ENCODE measurements around the gene GLI3.

GLI3 gene

DNA sequence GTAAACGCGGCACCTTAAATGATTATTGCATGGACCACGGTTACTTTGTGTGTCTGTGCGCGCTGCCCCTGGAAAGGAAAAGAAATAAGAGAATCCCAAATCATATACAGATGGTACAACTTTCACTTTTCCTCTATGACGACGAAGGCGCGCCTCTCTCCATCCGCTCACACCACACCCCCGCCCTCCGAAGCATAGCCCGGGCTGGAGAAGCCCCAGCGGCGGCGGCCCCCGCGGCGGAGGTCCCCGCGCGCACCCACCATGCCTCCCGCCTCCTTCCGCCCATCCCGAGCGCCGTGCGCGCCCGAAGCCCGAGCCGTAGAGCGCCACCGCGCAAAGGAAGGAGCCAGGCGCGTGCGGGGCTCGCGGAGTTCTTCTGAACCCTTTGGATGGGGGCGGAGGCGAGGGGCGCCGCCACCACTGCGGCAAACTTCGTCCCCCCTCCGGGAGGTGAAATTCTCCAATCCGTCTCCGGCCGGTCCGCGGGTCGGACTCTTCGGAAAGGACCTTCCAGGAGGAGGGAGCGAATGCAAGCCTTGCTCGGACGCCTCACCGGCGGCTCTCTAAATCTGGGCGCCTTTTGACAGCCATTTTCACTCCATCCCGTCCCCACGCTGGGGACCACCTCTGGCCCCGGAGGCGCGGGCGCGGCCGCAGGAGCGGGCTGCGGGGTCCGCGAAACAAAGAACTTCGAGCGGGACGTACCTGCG, 588 bp downstream of the GLI3 start:
- no peak for DNase-seq (ENCODE audit: low read depth in 3 of 3)

DNA sequence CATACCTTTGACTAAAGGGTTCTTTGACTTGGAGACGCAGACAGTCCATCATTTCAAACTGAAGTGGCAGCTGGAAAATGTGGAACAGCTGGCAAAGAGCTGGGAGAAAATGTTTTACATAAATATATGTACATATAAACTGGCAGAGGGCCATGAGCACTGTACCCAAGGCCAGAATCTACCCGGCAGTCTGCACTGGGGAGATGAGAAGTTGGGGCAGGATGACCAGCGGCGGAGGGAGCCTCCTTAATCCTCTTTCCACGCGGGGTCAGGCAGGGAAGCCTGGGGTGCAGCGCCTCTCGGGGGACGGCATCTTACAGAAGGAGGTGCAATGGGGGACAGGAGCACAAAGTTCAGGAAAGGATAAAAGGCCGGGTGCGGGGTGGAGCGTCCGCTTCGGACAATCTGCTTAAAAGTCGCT, 1.3 kb downstream of the GLI3 start:
- DNase-seq (ENCODE audit: low read depth in 3 of 3) = no peak

DNA sequence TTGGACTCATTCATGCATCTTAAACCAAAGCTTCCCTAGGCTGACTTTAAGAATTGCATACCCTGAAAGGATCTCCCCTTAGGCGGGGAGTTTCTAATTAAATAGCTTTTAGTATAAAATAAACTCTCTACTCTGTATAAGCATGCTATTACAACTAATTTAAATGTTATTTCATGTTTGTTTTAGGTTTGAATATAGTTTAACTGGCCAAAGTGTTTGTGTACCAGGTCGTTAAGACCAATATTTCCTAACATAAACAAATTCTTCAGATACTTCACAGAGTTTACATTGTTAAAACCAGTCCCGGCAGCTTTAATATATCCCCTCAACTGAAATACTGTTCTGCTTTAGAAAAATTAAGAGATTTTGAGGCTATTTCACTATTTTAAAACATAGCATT, 2.3 kb downstream of the GLI3 start:
- DNase-seq (ENCODE audit: low read depth in 3 of 3) = no peak

DNA sequence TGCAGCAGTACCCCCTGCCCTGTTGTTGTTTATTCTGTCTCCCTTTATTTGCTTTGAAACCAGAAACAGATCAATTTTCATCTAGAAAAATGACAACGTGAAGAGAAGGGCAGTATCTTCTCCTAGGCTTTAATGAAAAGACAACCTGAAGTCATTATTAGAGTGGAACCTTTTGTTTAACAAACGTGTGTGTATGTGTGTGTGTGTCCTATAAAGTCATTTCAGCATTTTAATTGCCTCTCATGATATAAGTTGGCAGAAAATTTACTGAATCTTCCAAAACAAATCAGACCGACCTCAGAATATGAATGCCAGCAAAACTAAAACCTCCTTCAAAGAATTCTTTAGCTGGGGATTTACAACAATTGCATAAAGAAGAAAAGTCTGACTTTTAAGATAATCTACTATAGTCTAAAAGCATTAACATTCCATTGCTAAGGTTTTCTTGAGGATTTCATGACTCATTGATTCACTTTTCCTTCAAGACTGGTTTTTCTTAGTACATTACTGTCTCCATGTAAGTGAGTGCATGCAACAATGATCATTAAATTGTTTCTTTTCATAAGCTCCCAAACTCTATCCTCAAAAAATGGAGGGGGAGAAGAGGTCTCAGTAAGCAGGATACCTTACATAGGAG, 3.2 kb downstream of the GLI3 start:
- no peak for DNase-seq (ENCODE audit: low read depth in 3 of 3)

DNA sequence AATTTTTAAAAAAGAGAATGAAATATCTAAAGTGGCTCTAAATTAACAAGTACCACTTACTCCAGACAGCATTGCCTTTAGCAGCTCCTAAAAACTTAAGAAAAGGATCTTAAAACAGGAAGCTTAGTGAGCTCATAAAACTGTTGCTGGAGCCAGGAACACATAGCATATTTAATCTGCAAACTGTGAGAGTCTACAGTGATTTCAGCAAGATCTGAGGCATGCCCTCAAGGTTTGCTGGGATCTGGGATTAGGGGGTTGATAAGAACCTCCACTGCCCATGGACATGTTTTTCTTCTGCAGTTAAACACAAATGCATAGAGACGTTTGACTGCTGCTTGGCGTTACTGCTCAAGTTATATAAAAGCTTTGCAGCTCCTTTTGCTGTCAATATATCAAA, 3.8 kb downstream of the GLI3 start:
- DNase-seq (ENCODE audit: low read depth in 3 of 3) = no peak

DNA sequence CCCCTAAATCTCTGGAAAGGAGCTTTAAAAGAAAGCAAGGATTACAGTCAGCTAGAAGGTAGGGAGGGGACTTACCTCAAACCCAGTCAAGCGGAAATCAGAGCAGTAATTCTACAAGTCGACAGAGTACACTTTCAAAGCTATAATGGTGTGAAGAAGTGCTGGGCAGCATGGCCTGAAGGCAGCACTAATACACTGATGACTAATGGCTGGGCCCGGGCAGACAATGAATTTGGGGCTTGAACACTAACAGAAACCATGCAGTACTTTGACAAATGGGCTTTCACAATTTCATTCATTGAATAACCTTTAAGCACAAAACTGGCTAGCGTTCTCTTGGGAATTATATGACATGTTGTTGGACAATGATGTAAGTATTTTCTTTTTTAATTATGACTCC, 4.7 kb downstream of the GLI3 start:
- no peak for DNase-seq (ENCODE audit: low read depth in 3 of 3)

DNA sequence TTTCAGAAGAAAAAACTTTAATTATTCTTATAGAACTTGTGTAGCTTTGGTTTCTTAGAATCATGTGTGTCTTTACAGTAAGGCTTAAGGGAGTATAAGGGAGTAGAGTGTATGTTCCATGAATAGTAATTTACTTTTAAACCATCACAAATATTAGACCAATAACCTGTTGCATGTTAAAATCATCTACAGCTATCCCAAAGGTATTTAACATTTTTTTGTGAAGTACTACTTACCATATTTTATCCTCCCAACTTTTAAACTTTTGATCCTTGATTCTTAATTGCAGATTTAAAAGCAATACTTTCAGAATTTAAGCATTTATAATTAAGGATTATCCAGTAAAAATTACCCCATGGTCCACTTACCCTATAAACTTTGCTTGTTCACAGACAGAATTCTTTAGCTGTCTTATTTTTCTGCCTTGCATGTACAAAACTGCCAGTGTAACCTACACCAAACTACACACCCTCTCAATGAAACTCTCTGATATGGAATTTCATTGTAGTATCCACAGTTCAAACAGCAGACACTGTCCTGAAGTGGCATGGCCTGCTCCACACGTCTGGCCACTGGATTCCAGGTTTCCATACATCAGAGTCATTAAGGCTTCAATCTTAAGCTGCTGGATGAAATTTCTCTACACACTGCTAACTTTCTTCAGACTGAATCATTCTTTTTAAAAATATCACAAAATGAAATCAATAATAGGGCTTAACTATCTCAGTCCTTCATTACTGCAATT, 5.8 kb downstream of the GLI3 start:
- DNase-seq (ENCODE audit: low read depth in 3 of 3) = no peak

DNA sequence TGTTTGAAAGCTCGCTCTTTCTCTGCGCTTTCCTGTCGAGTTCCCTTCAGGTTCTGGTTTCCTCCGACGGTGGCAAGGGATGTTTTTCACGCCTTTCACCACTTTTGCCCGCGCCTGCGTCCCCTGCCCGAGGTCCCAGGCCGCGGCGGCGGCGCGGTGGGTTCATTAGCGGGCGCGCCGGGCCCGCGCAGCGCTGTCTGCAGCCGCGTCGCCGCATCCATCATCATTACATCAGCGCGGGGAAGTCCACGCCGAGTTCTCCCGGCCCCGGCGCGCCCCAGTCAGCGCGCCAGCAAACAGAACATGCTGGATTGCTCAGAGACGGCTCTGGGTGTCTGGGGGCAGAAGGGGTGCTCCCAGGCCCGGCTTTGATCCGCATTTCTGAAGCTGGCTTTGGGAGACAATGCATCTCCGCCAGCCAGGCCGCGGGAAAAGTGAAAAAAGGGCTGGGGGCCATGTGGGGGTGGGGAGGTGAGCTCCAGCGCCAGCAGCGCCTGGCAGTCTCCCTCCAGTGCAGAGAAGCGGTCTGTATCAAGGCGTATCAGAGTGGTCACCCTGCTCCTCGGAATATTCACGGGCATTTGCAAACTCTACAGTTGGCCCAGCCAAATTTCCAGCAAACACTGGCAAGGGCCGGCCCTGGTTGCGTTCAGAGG, 8.9 kb downstream of the GLI3 start:
- no peak for DNase-seq (ENCODE audit: low read depth in 3 of 3)

DNA sequence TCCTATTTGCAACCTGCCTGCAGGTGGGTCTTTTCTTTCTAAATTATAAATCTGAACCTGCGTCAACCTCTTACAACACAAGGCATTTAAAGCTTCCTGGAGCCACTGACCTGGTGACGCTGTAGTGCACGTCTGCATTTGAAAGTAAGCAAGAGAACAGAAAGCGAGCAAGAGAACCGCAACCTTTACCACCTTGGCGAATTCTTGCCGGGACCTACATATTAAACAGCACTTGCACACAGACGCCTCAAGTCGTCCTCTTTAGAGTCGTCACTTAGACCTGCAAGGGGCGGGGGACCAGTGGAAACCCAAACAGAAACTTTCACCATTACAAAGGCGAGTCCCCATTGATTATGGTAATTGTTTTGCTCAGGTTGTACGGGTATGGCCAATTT, 9.5 kb downstream of the GLI3 start:
- DNase-seq (ENCODE audit: low read depth in 3 of 3) = no peak

DNA sequence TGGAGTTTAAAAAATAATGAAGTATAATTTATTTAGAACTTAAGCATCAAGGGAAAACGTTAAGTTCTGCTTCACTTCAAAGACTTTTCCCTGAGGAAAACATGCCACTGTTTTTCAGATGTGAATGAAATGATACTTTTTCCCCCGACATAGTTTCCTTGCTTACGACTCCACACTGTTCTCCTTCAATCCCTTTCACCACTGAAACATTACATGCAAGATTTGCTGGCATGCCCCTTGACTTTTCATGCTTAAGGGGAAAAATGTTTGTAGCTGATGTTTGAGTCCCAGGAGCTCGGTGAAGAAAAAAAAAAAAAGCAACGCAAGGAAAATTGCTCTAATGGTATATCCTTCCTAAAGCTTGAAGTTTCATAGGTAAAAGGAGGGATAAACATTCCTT, 10.0 kb downstream of the GLI3 start:
- DNase-seq (ENCODE audit: low read depth in 3 of 3) = no peak

DNA sequence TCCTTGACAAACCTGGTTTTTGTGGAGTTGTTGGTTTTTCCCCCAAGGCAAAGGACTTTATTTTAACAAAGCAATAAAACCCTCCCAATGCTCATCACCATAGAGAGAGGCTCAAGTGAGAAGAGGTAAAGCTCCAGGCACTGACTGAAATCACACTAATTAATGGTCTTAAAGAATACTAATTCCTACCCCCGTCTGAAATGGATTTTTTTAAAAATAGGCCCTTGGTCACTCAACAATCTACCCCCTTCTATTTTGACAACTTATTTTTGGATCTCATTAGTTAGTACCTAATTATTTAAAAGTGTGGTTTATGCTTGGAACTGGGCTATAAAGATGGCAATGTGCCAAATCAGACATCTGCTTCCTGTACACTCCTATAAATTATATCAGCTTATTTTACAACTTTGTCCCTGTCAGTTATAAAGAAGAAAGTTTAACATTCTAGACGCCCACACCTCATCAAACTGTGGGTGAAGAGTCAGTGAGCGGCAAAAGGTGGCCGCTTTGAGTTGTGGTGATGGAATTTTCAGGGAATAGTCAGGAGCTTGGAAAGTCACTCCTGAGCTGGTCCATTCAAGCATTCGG, 10.6 kb downstream of the GLI3 start:
- no peak for DNase-seq (ENCODE audit: low read depth in 3 of 3)

DNA sequence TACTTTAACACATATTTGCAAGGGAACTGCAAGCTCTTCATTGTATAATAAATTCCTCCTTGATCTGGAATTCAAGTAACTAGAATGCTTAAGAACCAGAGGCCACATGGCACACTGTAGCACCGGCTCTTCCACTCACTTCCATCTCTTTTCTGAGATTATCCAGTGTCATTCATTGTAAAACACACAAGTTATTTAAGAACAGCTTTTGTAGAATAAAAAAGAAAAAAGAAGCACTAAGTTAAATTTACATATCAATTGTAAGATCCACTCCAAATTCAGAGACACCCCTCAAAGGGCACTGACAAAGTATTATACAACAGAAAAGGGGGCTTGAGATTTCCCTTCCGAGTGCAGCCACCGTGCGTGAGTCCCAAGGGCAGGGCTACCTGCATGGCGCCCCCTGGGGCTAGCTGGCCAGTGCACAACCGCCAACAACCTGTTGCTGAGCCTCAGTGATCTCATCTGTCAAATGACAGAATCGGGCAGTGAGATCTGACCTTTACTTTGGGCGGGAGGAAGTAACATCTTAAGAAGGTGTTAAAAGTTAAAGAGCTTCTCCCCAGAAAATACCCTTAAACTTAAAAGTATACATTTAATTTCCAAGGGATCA, 12.5 kb downstream of the GLI3 start:
- no peak for DNase-seq (ENCODE audit: low read depth in 3 of 3)

DNA sequence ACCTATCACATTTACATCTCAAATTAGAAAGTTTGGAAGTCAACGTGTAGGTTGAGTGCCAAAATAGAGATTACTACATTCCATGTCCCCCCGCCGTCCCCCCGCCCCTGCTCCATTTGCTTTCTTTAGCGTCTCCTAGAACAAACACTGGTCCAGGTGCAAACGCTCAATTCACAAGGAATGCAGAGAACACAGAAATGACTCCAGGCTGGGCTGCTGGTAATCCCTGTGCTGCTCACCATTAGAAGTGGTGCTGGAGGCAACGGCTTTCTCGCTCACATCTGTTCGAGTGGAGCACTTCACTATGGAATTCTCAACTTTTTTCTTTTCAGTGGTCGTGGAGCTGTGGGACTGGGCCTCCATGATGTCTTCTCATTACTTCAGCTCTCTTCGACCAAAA, 14.1 kb downstream of the GLI3 start:
- no peak for DNase-seq (ENCODE audit: low read depth in 3 of 3)

DNA sequence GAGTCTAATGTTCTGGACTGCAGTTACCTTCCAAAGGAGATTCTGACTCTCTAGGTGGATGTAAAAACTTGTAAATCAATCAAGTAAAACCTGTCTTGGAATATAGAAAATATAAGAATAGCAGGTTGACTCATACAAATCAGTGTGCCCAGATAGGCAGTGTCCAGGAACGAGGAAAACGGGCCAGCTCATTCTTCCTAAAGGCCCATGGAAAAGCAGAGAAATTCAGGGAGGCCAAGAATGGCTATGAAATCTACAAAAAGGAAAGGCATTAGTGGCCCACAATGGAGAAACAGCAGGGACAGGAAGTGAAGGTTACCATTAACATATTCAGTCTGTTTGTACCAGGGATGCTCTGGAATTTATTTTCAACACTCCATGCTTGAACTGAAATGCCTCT, 14.9 kb downstream of the GLI3 start:
- no peak for DNase-seq (ENCODE audit: low read depth in 3 of 3)

DNA sequence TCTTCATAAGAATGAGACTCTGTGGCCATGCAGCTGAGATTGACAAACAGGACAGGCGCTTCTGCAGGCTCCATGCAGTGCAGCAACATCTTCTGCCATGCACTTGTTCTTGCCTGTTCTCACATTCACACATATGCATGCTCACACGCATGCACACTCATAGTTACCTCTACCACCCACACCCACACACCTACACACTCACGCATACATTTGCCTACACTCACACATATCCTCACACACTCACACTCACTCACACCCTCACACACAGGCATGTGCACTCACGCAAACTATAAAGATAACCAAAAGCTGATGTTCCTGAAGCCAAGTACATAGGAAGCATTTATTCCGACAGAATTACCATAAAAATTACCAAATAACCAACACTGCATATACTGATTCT, 15.7 kb downstream of the GLI3 start:
- DNase-seq (ENCODE audit: low read depth in 3 of 3) = no peak

DNA sequence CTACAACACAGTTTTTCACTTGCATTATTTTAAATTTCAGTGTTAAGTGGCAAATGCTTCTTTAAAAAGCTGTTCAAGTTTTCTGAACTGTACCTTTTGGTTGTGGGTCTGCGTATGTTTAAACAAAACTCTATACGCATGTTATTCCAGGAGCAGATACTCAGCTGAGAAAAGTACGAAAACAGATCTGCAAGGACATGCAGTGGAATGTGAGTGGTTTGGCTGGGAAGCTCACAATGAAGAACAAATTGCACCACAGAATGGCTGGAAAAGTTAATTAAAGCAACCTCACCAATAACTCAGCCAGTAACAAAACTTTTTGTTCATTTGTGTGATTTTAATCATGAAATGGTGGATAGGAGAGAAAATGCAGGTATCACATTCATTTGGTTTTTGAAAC, 17.6 kb downstream of the GLI3 start:
- no peak for DNase-seq (ENCODE audit: low read depth in 3 of 3)

DNA sequence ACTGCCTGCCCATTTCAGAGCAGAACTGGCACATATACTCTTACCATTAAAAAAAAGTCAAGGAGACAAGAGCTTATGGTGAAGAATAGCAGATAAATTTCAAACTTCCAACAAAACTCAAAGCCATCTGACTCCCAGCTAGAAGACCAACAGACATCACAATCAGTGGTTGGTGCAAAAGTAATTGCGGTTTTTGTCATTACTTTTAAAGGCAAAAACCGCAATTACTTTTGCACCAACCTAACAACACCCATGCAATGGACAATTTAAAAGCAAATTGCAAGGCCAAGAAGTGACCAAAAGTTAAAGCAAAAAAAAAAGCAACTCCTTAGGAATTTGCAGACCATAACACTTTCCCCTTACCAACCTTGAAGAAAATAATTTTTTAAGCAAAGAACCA, 18.8 kb downstream of the GLI3 start:
- DNase-seq (ENCODE audit: low read depth in 3 of 3) = no peak

DNA sequence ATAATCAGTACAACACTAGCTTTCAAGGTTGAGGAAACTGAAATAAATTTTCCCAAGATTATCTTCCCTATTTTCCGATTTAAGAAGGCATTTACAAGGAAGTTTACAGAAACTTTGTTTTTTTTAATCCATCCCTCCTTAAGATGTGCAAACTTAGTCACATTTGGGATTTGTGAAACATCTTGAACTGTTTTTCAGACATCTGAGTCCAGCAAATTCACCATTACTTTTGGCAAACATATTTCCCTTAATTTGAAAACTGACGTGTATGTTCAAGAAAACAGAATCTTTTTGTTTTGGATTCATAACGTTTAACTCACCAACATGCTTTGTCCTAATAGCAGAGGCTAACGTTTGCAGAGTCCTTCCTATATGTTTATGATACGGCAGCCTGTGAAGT, 19.5 kb downstream of the GLI3 start:
- no peak for DNase-seq (ENCODE audit: low read depth in 3 of 3)

DNA sequence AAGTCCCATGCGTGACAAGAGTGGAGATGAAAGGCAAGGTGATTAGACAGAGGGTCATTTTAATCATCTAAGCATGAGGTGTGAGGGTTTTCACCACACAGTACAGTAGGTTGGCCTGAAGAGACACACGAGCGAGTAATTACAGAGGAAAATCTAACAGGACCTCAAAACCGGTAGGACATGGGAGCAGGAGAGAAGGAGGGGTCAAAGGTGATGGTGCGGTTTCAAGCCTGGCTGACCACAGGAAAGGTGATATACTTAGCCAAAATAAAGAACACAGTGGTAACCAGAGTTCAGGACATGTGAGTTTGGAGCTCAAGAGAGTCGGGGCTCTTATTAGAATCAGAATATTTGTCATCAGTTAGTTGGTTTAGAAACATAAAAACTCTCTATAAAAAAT, 20.0 kb downstream of the GLI3 start:
- DNase-seq (ENCODE audit: low read depth in 3 of 3) = no peak

DNA sequence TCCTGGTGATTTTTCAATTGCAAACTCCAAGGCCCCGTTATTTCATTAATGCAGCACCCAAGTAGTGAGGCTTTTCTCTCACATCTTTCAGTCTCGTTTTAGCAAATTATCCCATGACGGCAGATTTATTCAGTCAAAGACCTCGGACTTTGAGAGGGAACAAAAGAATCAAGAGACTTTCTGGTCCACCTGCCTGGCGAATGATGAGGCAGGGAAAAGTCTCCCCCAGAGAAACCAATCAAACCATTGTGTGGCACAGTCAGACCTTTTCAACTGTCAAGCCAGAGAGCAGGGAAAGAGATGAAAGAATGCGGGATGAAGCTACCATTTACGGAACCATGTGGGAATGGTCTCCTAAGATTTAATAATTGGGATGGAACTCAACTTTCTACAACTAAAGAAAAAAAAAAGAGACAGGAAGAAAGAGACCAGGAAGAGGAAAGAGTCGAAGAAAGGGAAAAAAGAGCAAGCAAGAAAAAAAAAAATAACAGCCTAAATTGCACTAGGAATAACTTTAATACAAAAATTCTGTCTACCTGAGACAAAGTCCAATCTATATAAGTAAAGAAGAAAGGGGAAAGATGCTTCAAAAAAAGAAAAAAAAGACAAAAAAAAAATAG, 22.8 kb downstream of the GLI3 start:
- no peak for DNase-seq (ENCODE audit: low read depth in 3 of 3)

DNA sequence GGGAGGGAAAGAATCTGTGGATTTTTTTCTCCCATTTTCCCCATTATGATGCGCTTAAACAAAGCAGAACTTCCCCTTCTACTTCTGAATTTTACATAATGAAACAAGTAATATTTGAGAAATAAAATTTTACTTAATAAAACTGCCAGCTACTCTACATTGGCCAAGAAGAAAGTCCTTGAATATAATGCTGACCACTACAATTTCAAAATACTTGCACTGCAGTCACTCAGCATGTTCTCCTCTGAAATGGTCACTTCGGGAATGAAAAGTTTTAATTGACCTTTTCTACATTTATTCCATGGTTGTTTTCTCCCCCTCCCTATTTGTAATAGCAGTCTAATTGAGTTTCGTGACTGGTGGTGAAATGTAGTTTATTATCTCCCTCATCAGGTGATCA, 23.9 kb downstream of the GLI3 start:
- DNase-seq (ENCODE audit: low read depth in 3 of 3) = no peak

All from stimulated activated CD4-positive, alpha-beta T cell treated with anti-CD3 and anti-CD28 coated beads, TNF-alpha, amount 100 ng/mL, for 4 hours (primary cell).